Measurements from ENCODE around the gene FIGNL2. TPM values are rescaled to one million over a fixed set of nuclear protein-coding genes. Genes with fewer than 3 reads are reported as not detected.
A peak's percentile ranks its signal among the peaks of the same experiment; 100 is the strongest.

Gene FIGNL2
- total RNA-seq, 1 donor from 2014 or later = 9.3 TPM

DNA sequence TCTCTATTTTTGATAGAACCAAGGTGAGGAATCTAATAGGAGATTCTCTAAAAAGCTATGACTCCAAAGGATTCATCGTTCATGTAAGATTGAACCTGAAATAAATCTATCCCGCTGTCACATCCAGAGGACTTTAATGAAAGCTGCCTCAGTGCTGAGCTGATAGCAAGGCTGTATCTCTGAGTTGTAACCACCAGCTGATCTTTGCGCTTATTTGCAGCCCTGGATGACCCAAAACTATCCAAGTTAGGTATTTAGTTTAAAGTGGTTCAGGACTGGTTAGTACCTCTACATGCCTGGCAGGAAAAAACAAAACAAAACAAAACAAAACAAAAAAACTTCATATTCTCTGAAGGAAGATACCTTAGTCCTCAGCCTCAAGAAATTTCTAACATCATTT lies 30.6 kb upstream of the FIGNL2 start:
- H3K27ac ChIP-seq = no peak overlapping the region
- H3K4me3 Mint-ChIP-seq = no peak overlapping the region
- H3K9me3 ChIP-seq (ENCODE audit: low read depth) = no peaks in the 10 kb centered on the region
- peaks cover 8% of the 10 kb centered on the region for H4K20me1 ChIP-seq (ENCODE audit: low read depth)
- H3K27me3 ChIP-seq = no peaks in the 10 kb centered on the region
- H3K36me3 Mint-ChIP-seq = no peaks in the 10 kb centered on the region
- no peak overlapping the region for H3K4me3 ChIP-seq
- H3K27ac Mint-ChIP-seq = no peak overlapping the region
- H3K36me3 ChIP-seq = no peaks in the 10 kb centered on the region
- peaks cover 7% of the 10 kb centered on the region for H3F3A ChIP-seq (ENCODE audit: low read depth)
- H2AFZ ChIP-seq (replicated peaks) = no peak overlapping the region
- DNase-seq (ENCODE audit: low spot score) = no peak
- TF ChIP-seq CTCF (IDR thresholded peaks at IDR 0.05) (no peak), EZH2phosphoT487 (IDR thresholded peaks at IDR 0.05) (no peak), EZH2 (IDR thresholded peaks at IDR 0.05) (no peak)
- H3K9ac ChIP-seq = no peak overlapping the region
- H3K9me3 Mint-ChIP-seq = no peaks in the 10 kb centered on the region
- H3K4me1 Mint-ChIP-seq = peaks cover 11% of the 10 kb centered on the region
- H3K27me3 Mint-ChIP-seq (ENCODE audit: insufficient read depth, low read depth) = peaks cover 10% of the 10 kb centered on the region
- H3K79me2 ChIP-seq (ENCODE audit: low read depth) = no peaks in the 10 kb centered on the region
- no peak overlapping the region for H3K4me2 ChIP-seq
- peaks cover 4% of the 10 kb centered on the region for H3K4me1 ChIP-seq

GRCh38 chr12:51874486-51874885 lies 26.0 kb upstream of the FIGNL2 start:
- H3K4me2 ChIP-seq = peak overlapping the region; percentile 41
- DNase-seq (ENCODE audit: low spot score) = no peak
- peaks cover 52% of the 10 kb centered on the region for H3K4me1 Mint-ChIP-seq
- no peaks in the 10 kb centered on the region for H3K36me3 ChIP-seq
- H4K20me1 ChIP-seq (ENCODE audit: low read depth) = peaks cover 39% of the 10 kb centered on the region
- H3K9me3 Mint-ChIP-seq = no peaks in the 10 kb centered on the region
- peaks cover 36% of the 10 kb centered on the region for H3K27me3 ChIP-seq
- H3K27ac Mint-ChIP-seq = no peak overlapping the region
- H3K36me3 Mint-ChIP-seq = no peaks in the 10 kb centered on the region
- no peak overlapping the region for H3K9ac ChIP-seq
- H3K27me3 Mint-ChIP-seq (ENCODE audit: insufficient read depth, low read depth) = peaks cover 29% of the 10 kb centered on the region
- no peak overlapping the region for H3K4me3 ChIP-seq
- no peak overlapping the region for H2AFZ ChIP-seq (replicated peaks)
- no peak for TF ChIP-seq EZH2phosphoT487 (IDR thresholded peaks at IDR 0.05)
- no peak for TF ChIP-seq EZH2 (IDR thresholded peaks at IDR 0.05)
- no peak for TF ChIP-seq CTCF (IDR thresholded peaks at IDR 0.05)
- H3F3A ChIP-seq (ENCODE audit: low read depth) = peaks cover 38% of the 10 kb centered on the region
- H3K4me1 ChIP-seq = peaks cover 25% of the 10 kb centered on the region
- no peaks in the 10 kb centered on the region for H3K79me2 ChIP-seq (ENCODE audit: low read depth)
- no peaks in the 10 kb centered on the region for H3K9me3 ChIP-seq (ENCODE audit: low read depth)
- peak overlapping the region; percentile 4 for H3K4me3 Mint-ChIP-seq
- no peak overlapping the region for H3K27ac ChIP-seq

GRCh38 chr12:51874000-51874399 lies 25.5 kb upstream of the FIGNL2 start:
- Histone ChIP-seq H3K9ac (no peak overlapping the region), H3K36me3 (no peaks in the 10 kb centered on the region), H3K4me2 (peak overlapping the region; percentile 41), H3K9me3 (ENCODE audit: low read depth) (no peaks in the 10 kb centered on the region), H2AFZ (replicated peaks) (no peak overlapping the region), H3K27ac (no peak overlapping the region), H3F3A (ENCODE audit: low read depth) (peaks cover 38% of the 10 kb centered on the region), H3K4me3 (no peak overlapping the region), H4K20me1 (ENCODE audit: low read depth) (peaks cover 39% of the 10 kb centered on the region), H3K79me2 (ENCODE audit: low read depth) (no peaks in the 10 kb centered on the region), H3K27me3 (peaks cover 41% of the 10 kb centered on the region), H3K4me1 (peaks cover 30% of the 10 kb centered on the region)
- H3K4me1 Mint-ChIP-seq = peaks cover 53% of the 10 kb centered on the region
- peak overlapping the region; percentile 7 for H3K27ac Mint-ChIP-seq
- no peaks in the 10 kb centered on the region for H3K9me3 Mint-ChIP-seq
- no peak for TF ChIP-seq EZH2 (IDR thresholded peaks at IDR 0.05)
- no peak for TF ChIP-seq CTCF (IDR thresholded peaks at IDR 0.05)
- no peak for TF ChIP-seq EZH2phosphoT487 (IDR thresholded peaks at IDR 0.05)
- peaks cover 30% of the 10 kb centered on the region for H3K27me3 Mint-ChIP-seq (ENCODE audit: insufficient read depth, low read depth)
- no peaks in the 10 kb centered on the region for H3K36me3 Mint-ChIP-seq
- DNase-seq (ENCODE audit: low spot score) = peak; percentile 47
- H3K4me3 Mint-ChIP-seq = peak overlapping the region; percentile 4
